Astrocyte (in vitro differentiated cells and primary cell): ENCODE results near the gene TMEM39A. TPM values are rescaled to one million over a fixed set of nuclear protein-coding genes. Genes with fewer than 3 reads are reported as not detected.

Experiments
- DNase-seq: peaks from one replicate; pipeline ENCODE4 v3.0.0-alpha.2; 2010; ENCODE audit warnings: low read depth
- FAIRE-seq: peaks from 2 replicates; lab custom pipeline; 2011; peaks lifted over from hg19 to GRCh38; lab: Jason Lieb, UNC
- H2AFZ ChIP-seq: 2 replicates; pipeline ENCODE4 v1.6.0; 2012; ENCODE audit warnings: low read depth, low read length, inconsistent platforms
- H3K27ac ChIP-seq: 2 replicates; pipeline ENCODE4 v1.5.1; 2011; ENCODE audit warnings: low read depth, low read length, inconsistent platforms
- H3K27me3 ChIP-seq: 2 replicates; pipeline ENCODE4 v1.6.0; 2011; ENCODE audit warnings: low read length, inconsistent platforms; ENCODE audit not compliant: insufficient read depth
- H3K36me3 ChIP-seq: 2 replicates; pipeline ENCODE4 v1.5.1; 2011; ENCODE audit warnings: low read length, inconsistent platforms; ENCODE audit not compliant: insufficient read depth
- H3K4me1 ChIP-seq: 2 replicates; pipeline ENCODE4 v1.5.1; 2011; ENCODE audit warnings: low read length, inconsistent platforms; ENCODE audit not compliant: insufficient read depth
- H3K4me2 ChIP-seq: 2 replicates; pipeline ENCODE4 v1.6.0; 2012; ENCODE audit warnings: low read length, inconsistent platforms
- H3K4me3 ChIP-seq: 2 replicates; pipeline ENCODE4 v1.5.1; 2011; ENCODE audit warnings: low read depth, mild to moderate bottlenecking, low read length, inconsistent platforms; ENCODE audit not compliant: insufficient read depth
- H3K79me2 ChIP-seq: 2 replicates; pipeline ENCODE4 v1.6.0; 2012; ENCODE audit warnings: mild to moderate bottlenecking, low read length, inconsistent platforms; ENCODE audit not compliant: insufficient read depth
- H3K9ac ChIP-seq: 2 replicates; pipeline ENCODE4 v1.6.0; 2012; ENCODE audit warnings: mild to moderate bottlenecking, low read length, inconsistent platforms
- H3K9me3 ChIP-seq: 2 replicates; pipeline ENCODE4 v1.5.1; 2012; ENCODE audit warnings: low read depth, mild to moderate bottlenecking, low read length, inconsistent platforms; ENCODE audit not compliant: insufficient read depth
- H4K20me1 ChIP-seq: 2 replicates; pipeline ENCODE4 v1.6.0; 2012; ENCODE audit warnings: low read length, inconsistent platforms; ENCODE audit not compliant: insufficient read depth
- H3K27ac Mint-ChIP-seq: one replicate; pipeline ENCODE4 v1.8.0; 2021; ENCODE audit warnings: mild to moderate bottlenecking, mixed read lengths; ENCODE audit not compliant: unreplicated experiment
- H3K27me3 Mint-ChIP-seq: one replicate; pipeline ENCODE4 v1.8.0; 2021; ENCODE audit warnings: low read depth, mixed read lengths; ENCODE audit not compliant: unreplicated experiment
- H3K36me3 Mint-ChIP-seq: one replicate; pipeline ENCODE4 v1.8.0; 2021; ENCODE audit warnings: low read depth, mixed read lengths; ENCODE audit not compliant: unreplicated experiment
- H3K4me1 Mint-ChIP-seq: one replicate; pipeline ENCODE4 v1.8.0; 2021; ENCODE audit warnings: low read depth, mixed read lengths; ENCODE audit not compliant: unreplicated experiment
- H3K4me3 Mint-ChIP-seq: one replicate; pipeline ENCODE4 v1.8.0; 2021; ENCODE audit warnings: mild to moderate bottlenecking, moderate library complexity, mixed read lengths; ENCODE audit not compliant: unreplicated experiment
- H3K9me3 Mint-ChIP-seq: one replicate; pipeline ENCODE4 v1.8.0; 2021; ENCODE audit warnings: mild to moderate bottlenecking, mixed read lengths; ENCODE audit not compliant: unreplicated experiment
- CTCF ChIP-seq: IDR thresholded peaks from 2 replicates; pipeline ENCODE4 v1.5.1; 2011; ENCODE audit warnings: low read depth, mild to moderate bottlenecking, inconsistent platforms, low read length, moderate library complexity; ENCODE audit not compliant: insufficient read depth
- EZH2 ChIP-seq: IDR thresholded peaks from 2 replicates; pipeline ENCODE4 v1.6.1; 2012; ENCODE audit warnings: mild to moderate bottlenecking, low read length, inconsistent platforms; ENCODE audit not compliant: insufficient read depth
- total RNA-seq: library from RNA; stranded (reverse); gene quantifications from 2 replicates; pipeline ENCODE4 v1.2.1, GENCODE V29; 2021

The TMEM39A gene
- total RNA-seq, 1 donor from 2014 or later, result 53.4 TPM

- Histone ChIP-seq H3K36me3 (peaks cover 73% of the 10 kb centered on the region), H3K9me3 (no peaks in the 10 kb centered on the region), H3K27ac (no peak overlapping the region), H3K4me2 (no peak overlapping the region), H2AFZ (no peak overlapping the region), H3K27me3 (no peaks in the 10 kb centered on the region), H3K79me2 (peaks cover 92% of the 10 kb centered on the region), H4K20me1 (peaks cover 77% of the 10 kb centered on the region), H3K9ac (no peak overlapping the region), H3K4me1 (peaks cover 11% of the 10 kb centered on the region), H3K4me3 (no peak overlapping the region)
- no peak for DNase-seq
- H3K4me1 Mint-ChIP-seq, result peaks cover 10% of the 10 kb centered on the region
- FAIRE-seq, result no peak
- no peak overlapping the region for H3K4me3 Mint-ChIP-seq
- TF ChIP-seq EZH2, result no peak
- TF ChIP-seq CTCF, result no peak
- H3K36me3 Mint-ChIP-seq, result peaks cover 10% of the 10 kb centered on the region
- H3K9me3 Mint-ChIP-seq, result no peaks in the 10 kb centered on the region
- no peak overlapping the region for H3K27ac Mint-ChIP-seq
- H3K27me3 Mint-ChIP-seq, result no peaks in the 10 kb centered on the region
Observed at GRCh38 chr3:119456469-119456868, 6.9 kb downstream of the TMEM39A start.

GRCh38 chr3:119453822-119454221, 9.6 kb downstream of the TMEM39A start:
- no peak overlapping the region for H2AFZ ChIP-seq
- H3K4me3 Mint-ChIP-seq, result no peak overlapping the region
- no peaks in the 10 kb centered on the region for H3K9me3 ChIP-seq
- DNase-seq, result no peak
- H3K36me3 ChIP-seq, result peaks cover 68% of the 10 kb centered on the region
- peaks cover 9% of the 10 kb centered on the region for H3K36me3 Mint-ChIP-seq
- no peak overlapping the region for H3K9ac ChIP-seq
- peaks cover 71% of the 10 kb centered on the region for H4K20me1 ChIP-seq
- no peak overlapping the region for H3K4me2 ChIP-seq
- no peaks in the 10 kb centered on the region for H3K27me3 Mint-ChIP-seq
- H3K27ac Mint-ChIP-seq, result no peak overlapping the region
- H3K79me2 ChIP-seq, result peaks cover 80% of the 10 kb centered on the region
- no peaks in the 10 kb centered on the region for H3K9me3 Mint-ChIP-seq
- no peak overlapping the region for H3K4me3 ChIP-seq
- H3K4me1 ChIP-seq, result no peaks in the 10 kb centered on the region
- no peaks in the 10 kb centered on the region for H3K27me3 ChIP-seq
- no peak for FAIRE-seq
- no peak for TF ChIP-seq CTCF
- no peak for TF ChIP-seq EZH2
- no peak overlapping the region for H3K27ac ChIP-seq
- no peaks in the 10 kb centered on the region for H3K4me1 Mint-ChIP-seq

GRCh38 chr3:119444590-119444989, 18.8 kb downstream of the TMEM39A start:
- FAIRE-seq (no peak), DNase-seq (no peak)
- Histone ChIP-seq H3K4me1 (no peaks in the 10 kb centered on the region), H2AFZ (no peak overlapping the region), H3K79me2 (peaks cover 35% of the 10 kb centered on the region), H3K4me3 (no peak overlapping the region), H3K36me3 (peaks cover 53% of the 10 kb centered on the region), H3K9ac (no peak overlapping the region), H3K4me2 (no peak overlapping the region), H3K27me3 (no peaks in the 10 kb centered on the region), H4K20me1 (peaks cover 21% of the 10 kb centered on the region), H3K27ac (no peak overlapping the region), H3K9me3 (no peaks in the 10 kb centered on the region)
- H3K27ac Mint-ChIP-seq, result no peak overlapping the region
- peaks cover 24% of the 10 kb centered on the region for H3K36me3 Mint-ChIP-seq
- H3K27me3 Mint-ChIP-seq, result no peaks in the 10 kb centered on the region
- no peaks in the 10 kb centered on the region for H3K4me1 Mint-ChIP-seq
- no peak overlapping the region for H3K4me3 Mint-ChIP-seq
- no peaks in the 10 kb centered on the region for H3K9me3 Mint-ChIP-seq
- no peak for TF ChIP-seq CTCF
- no peak for TF ChIP-seq EZH2
